Peyer's patch (tissue), 4 donors: ENCODE data around the gene SGCB.
A peak's percentile ranks its signal among the peaks of the same experiment; 100 is the strongest.

Experiments used
- CTCF ChIP-seq, 6 experiments: fragments of 450-650 bp in 4 of 6; fragments of 200-600 bp in 2 of 6; sonication (generic) in 1 of 6; IDR thresholded peaks; one replicate each; pipeline ENCODE4 v1.5.1; 2017 to 2019; ENCODE audit warnings: antibody characterized with exemption in 6 of 6, mild to moderate bottlenecking in 3 of 6, moderate library complexity in 1 of 6
- POLR2A ChIP-seq, 2 donors: fragments of 450-650 bp; IDR thresholded peaks; one replicate each; pipeline ENCODE4 v1.5.1; 2017; ENCODE audit warnings: antibody characterized with exemption in 2 of 2, mild to moderate bottlenecking in 2 of 2, moderate library complexity in 2 of 2

DNA sequence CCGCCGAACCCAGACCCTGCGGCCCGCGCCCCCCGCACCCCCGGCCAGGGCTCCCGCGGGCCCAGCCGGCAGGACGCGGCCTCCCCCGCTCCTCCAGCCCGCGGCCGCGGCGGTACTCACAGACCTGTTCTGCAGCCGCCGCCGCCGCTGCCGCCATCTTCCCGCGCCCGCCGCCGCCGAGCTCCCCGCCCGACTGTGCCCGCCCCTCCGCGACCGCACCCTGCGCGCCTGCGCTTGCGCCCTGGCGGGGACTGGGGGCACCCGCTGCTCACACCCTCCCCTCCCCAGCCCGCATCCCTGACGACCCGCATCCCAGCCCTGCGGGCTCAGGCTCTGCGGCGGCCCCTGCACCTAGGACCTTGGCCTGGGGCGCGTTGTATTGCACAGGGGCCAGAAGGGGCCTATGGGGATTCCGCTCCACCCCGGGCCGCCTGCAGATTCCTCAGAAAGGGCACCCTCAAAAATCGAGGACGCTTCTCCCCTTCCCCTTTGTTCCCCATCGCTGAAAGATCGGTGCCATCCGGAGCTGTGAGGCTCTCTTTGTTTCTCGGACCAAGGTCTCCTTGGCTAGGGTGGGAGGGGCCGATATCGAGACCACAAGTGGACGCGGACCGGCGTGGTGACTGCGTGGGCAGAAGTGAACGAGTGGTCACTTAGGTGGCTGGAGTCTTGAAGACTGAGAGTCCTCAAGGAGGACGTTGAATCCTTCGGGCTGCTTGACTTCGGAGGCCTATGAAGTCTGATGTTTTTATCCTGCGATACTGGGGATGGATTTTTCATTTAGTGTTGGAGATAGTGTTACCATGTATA lies at the start of gene SGCB:
- TF ChIP-seq CTCF (IDR thresholded peaks at IDR 0.05) (peak in 1 of 6 experiments; percentile 20), POLR2A (IDR thresholded peaks at IDR 0.05) (no peak)
